Stimulated activated CD8-positive, alpha-beta memory T cell treated with anti-CD3 and anti-CD28 coated beads, Interleukin-4, amount 100 ng/mL, for 1 hour (primary cell): ENCODE measurements around the gene SLCO1C1.
"Not testable (repeated sequence)": the region's sequence is repeated elsewhere in the genome, so short reads cannot be mapped to it uniquely, and the experiment has no call there.

Experiments
- DNase-seq, 2 donors: peaks; one replicate each; pipeline ENCODE4 v3.0.0-alpha.2; 2020; ENCODE audit warnings: low read depth in 2 of 2, low spot score in 1 of 2

The SLCO1C1 gene

GRCh38 chr12:20783796-20784357, 88.7 kb downstream of the SLCO1C1 start:
- DNase-seq = not testable (repeated sequence)

- DNase-seq = no peak
Observed at GRCh38 chr12:20792971-20793370, 97.8 kb downstream of the SLCO1C1 start.

- DNase-seq = no peak
Observed at GRCh38 chr12:20798554-20798953, 103.4 kb downstream of the SLCO1C1 start.

- no peak for DNase-seq
Observed at GRCh38 chr12:20800160-20800559, 105.0 kb downstream of the SLCO1C1 start.

- no peak for DNase-seq
Observed at GRCh38 chr12:20801035-20801434, 105.9 kb downstream of the SLCO1C1 start.
